Right lobe of liver (tissue), 4 donors: ENCODE measurements around the gene RGPD6.
"Not testable (repeated sequence)": the region's sequence is repeated elsewhere in the genome, so short reads cannot be mapped to it uniquely, and the experiment has no call there.

Experiments used
- CTCF ChIP-seq, 4 donors: fragments of 200-600 bp in 3 of 4; fragments of 450-650 bp in 1 of 4; IDR thresholded peaks; one replicate each; pipeline versions ENCODE4 v1.5.1 to v1.8.0; 2016 to 2022; ENCODE audit warnings: antibody characterized with exemption in 4 of 4, mild to moderate bottlenecking in 2 of 4
- POLR2A ChIP-seq: fragments of 450-650 bp; IDR thresholded peaks from one replicate; pipeline ENCODE4 v1.6.1; 2017; ENCODE audit warnings: antibody characterized with exemption, mild to moderate bottlenecking
- donor health status: DM: no; HTN: no; CAD: no.
- donor health status: DM: no; HTN: no; CAD: no.
- donor health status: DM: no; HTN: yes; CAD: no.

- TF ChIP-seq CTCF (IDR thresholded peaks at IDR 0.05); POLR2A: not testable (repeated sequence)
Measured at GRCh38 chr2:110499755-110500377, 77.2 kb downstream of the RGPD6 start.
